Thyroid gland (tissue), 4 donors: ENCODE measurements around the gene RGS11. TPM values are rescaled to one million over a fixed set of nuclear protein-coding genes. Genes with fewer than 3 reads are reported as not detected.
"Not testable (repeated sequence)": the region's sequence is repeated elsewhere in the genome, so short reads cannot be mapped to it uniquely, and the experiment has no call there.

ENCODE experiments used
- DNase-seq, 2 donors: peaks; one replicate each; pipeline ENCODE4 v3.0.0-alpha.2; 2019
- H3K27ac ChIP-seq, 3 donors: fragments of 200-600 bp; sonication (generic); 1 replicate in 2 of 3; 2 replicates in 1 of 3; pipeline ENCODE4 v1.5.1; 2016 to 2019; ENCODE audit warnings: mild to moderate bottlenecking in 1 of 3, moderate library complexity in 1 of 3
- H3K27me3 ChIP-seq: fragments of 200-600 bp; sonication (generic); one replicate; pipeline ENCODE4 v1.5.1; 2019
- H3K36me3 ChIP-seq, 2 donors: fragments of 200-600 bp; sonication (generic); one replicate each; pipeline ENCODE4 v1.5.1; 2016 to 2019
- H3K4me1 ChIP-seq, 2 donors: fragments of 200-600 bp; sonication (generic); one replicate each; pipeline ENCODE4 v1.5.1; 2017 to 2019
- H3K4me3 ChIP-seq, 3 donors: fragments of 200-600 bp; sonication (generic); replicated peaks in 1 of 3; 1 replicate in 2 of 3; 2 replicates in 1 of 3; pipeline ENCODE4 v1.5.1; 2016; ENCODE audit warnings: mild to moderate bottlenecking in 1 of 3
- H3K9me3 ChIP-seq: fragments of 200-600 bp; sonication (generic); one replicate; pipeline ENCODE4 v1.5.1; 2017
- CTCF ChIP-seq, 6 experiments: fragments of 200-600 bp in 3 of 6; fragments of 450-650 bp in 3 of 6; sonication (generic) in 3 of 6; IDR thresholded peaks; one replicate each; pipeline ENCODE4 v1.5.1; 2016 to 2019; ENCODE audit warnings: antibody characterized with exemption in 6 of 6, mild to moderate bottlenecking in 2 of 6, inconsistent platforms in 1 of 6, moderate library complexity in 1 of 6
- POLR2A ChIP-seq, 2 donors: fragments of 450-650 bp; IDR thresholded peaks; one replicate each; pipeline ENCODE4 v1.6.1; 2017; ENCODE audit warnings: antibody characterized with exemption in 2 of 2, mild to moderate bottlenecking in 2 of 2, moderate library complexity in 1 of 2
- WGBS, 2 donors: methylation state at CpG; one replicate each; pipeline ENCODE4 v1.1.5; 2017; 5-methylcytosine and 5-hydroxymethylcytosine counted together
- intact Hi-C: fragments of 100-400 bp; cut with DNase I; formaldehyde crosslinking; loops from one replicate; pipeline ENCODE4 v1.15.1; 2023
- total RNA-seq, 4 donors: library from RNA; depleted of rRNA; stranded (reverse); fragments of >200 nt; gene quantifications; one replicate each; pipeline ENCODE4 v1.2.3, GENCODE V29; 2016

Gene RGS11
- total RNA-seq, 4 donors from 2014 or later: 0.73 to 5.9 (median 3.0) TPM

- TF ChIP-seq POLR2A (IDR thresholded peaks at IDR 0.05) (no peak), CTCF (IDR thresholded peaks at IDR 0.05) (no peak)
- H3K4me3 ChIP-seq: no peak overlapping the region
- peak overlapping the region; percentile 43 to 74 (median 69) for H3K27ac ChIP-seq
- H3K36me3 ChIP-seq: no peaks in the 10 kb centered on the region
- 72 to 73% methylated on average over 3 of the region's 3 CpGs for WGBS, 2 donors
- H3K27me3 ChIP-seq: no peaks in the 10 kb centered on the region
- no peaks in the 10 kb centered on the region for H3K9me3 ChIP-seq
- DNase-seq: no peak
- peaks cover 22 to 30% of the 10 kb centered on the region in 2 donors for H3K4me1 ChIP-seq
- intact Hi-C loops: no loop called here
Measured at GRCh38 chr16:239948-240277, 35.8 kb downstream of the RGS11 start.

DNA sequence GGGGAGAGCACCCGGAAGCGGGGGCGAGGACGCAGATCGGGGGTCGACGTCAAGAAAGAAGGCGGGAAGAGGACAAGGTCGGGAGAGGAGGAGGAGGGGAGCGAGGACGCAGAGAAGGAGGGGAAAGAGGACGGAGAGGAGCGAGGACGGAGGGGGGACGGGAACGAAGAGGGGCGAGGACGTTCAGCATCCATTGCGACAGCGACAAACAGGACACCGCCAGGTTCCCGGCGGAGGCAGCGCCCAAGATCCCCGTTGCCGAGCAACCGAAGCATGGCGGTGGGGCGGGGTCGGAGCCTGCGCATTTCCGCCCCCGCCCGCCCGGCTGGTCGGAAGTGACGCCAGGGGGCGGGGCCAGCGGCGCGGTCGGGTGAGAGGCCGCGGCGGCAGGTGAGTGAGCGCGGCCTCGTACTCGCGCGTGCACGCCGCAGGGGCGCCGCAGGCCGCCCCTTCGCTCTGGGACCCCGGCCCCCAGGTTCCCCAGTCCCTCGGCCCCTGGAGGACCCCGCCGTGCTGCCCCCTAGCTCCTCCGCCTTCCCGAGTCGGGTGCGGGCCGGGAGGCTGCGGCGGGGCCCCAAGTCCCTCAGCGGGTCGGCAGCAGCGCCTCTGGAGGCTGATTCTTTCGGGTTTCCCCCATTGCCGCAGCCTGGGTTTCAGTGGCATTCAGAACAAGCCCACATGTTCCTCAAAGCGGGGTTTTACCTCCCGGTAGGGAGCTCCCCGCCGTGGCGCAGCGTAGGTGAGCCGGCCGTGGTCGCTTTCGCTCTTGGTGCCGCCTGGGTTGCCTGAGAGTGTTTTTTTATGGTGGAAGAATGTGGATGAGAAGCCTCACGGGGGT, 41.1 kb downstream of the RGS11 start, which contains the start of gene FAM234A:
Gene FAM234A, plus strand, starts transcription at position 354 of the 838 bp plus-strand sequence. CDS start 19,593 bp downstream, outside the sequence.
- peaks cover 13% of the 10 kb centered on the region in 2 donors for H3K4me1 ChIP-seq
- no peaks in the 10 kb centered on the region for H3K9me3 ChIP-seq
- intact Hi-C loops: loop anchor here (5.0 kb wide), 1 partner anchor 118 kb away; the partner anchor contains the start of gene AXIN1
- TF ChIP-seq CTCF (IDR thresholded peaks at IDR 0.05) (peak in 4 of 6 experiments; percentile 25 to 45 (median 44)), POLR2A (IDR thresholded peaks at IDR 0.05) (peak; percentile 96 to 99)
- 1% methylated on average over 44 to 50 of the region's 85 CpGs for WGBS, 2 donors
- H3K27me3 ChIP-seq: no peaks in the 10 kb centered on the region
- peak; percentile 93 to 94 for DNase-seq
- peak within 1 kb of the TSS; percentile 55 to 88 (median 79) for H3K4me3 ChIP-seq
- peak within 1 kb of the TSS; percentile 84 to 95 (median 91) for H3K27ac ChIP-seq
- no peaks in the 10 kb centered on the region for H3K36me3 ChIP-seq

GRCh38 chr16:230949-231348, 44.8 kb downstream of the RGS11 start:
- 75 to 84% methylated on average over 22 of the region's 22 CpGs for WGBS, 2 donors
- Histone ChIP-seq H3K27me3 (no peaks in the 10 kb centered on the region), H3K4me3 (no peak overlapping the region), H3K27ac (no peak overlapping the region), H3K4me1 (peaks cover 13 to 15% of the 10 kb centered on the region in 2 donors), H3K9me3 (no peaks in the 10 kb centered on the region), H3K36me3 (peaks cover 15 to 16% of the 10 kb centered on the region in 2 donors)
- intact Hi-C loops: loop anchor here (5.0 kb wide), 1 partner anchor 121 kb away; the partner anchor contains the start of gene AXIN1
- TF ChIP-seq POLR2A (IDR thresholded peaks at IDR 0.05) (no peak), CTCF (IDR thresholded peaks at IDR 0.05) (no peak)
- DNase-seq: no peak

DNA sequence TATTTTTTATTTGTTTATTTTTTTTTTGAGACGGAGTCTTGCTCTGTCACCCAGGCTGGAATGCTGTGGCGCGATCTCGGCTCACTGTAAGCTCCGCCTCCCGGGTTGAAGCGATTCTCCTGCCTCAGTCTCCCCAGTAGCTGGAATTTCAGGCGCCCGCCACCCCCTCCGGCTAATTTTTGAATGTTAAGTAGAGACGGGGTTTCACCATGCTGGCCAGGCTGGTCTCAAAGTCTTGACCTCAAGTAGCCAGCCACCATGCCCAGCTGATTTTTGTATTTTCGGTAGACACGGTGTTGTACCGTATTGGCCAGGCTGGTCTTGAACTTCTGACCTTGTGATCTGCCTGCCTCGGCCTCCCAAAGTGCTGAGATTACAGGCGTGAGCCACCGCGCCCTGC, 45.4 kb downstream of the RGS11 start:
- peaks cover 15 to 22% of the 10 kb centered on the region in 2 donors for H3K36me3 ChIP-seq
- intact Hi-C loops: loop anchor here (5.0 kb wide), 1 partner anchor 122 kb away; the partner anchor contains the start of gene AXIN1
- 92 to 96% methylated on average over 18 of the region's 18 CpGs for WGBS, 2 donors
- not testable (repeated sequence) for H3K27ac ChIP-seq, H3K27me3 ChIP-seq, DNase-seq, H3K9me3 ChIP-seq, H3K4me3 ChIP-seq
- H3K4me1 ChIP-seq: peaks cover 8 to 10% of the 10 kb centered on the region in 2 donors

DNA sequence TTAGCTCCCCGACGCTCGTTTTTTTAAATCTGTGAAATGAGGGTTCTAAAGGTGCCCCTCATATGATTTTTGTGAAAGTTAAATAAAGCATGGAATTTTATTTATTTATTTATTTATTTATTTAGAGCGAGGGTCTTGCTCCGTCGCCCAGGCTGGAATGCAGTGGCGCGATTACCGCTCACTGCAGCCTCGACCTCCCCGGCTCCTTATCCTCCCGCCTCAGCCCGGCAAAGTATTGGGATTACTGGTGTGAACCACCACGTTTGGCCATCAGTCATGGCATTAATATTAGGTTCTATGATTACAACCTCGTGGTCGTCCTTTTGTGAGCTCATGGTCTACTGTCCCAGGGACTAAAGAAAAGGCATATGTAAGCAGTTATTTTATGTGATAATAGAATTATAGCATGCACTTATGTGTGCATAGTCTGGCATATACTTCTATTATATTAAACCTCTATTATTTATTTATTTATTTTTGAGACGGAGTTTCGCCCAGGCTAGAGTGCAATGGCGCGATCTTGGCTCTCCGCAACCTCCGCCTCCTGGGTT, 45.9 kb downstream of the RGS11 start:
- TF ChIP-seq CTCF (IDR thresholded peaks at IDR 0.05): no peak
- TF ChIP-seq POLR2A (IDR thresholded peaks at IDR 0.05): no peak
- Histone ChIP-seq H3K4me3 (peak overlapping the region in 2 of 3 donors; percentile 66 to 71), H3K36me3 (peaks cover 15 to 27% of the 10 kb centered on the region in 2 donors), H3K27ac (peak overlapping the region; percentile 86 to 97 (median 92)), H3K27me3 (no peaks in the 10 kb centered on the region), H3K9me3 (no peaks in the 10 kb centered on the region), H3K4me1 (peaks cover 8 to 10% of the 10 kb centered on the region in 2 donors)
- intact Hi-C loops: loop anchor here (5.0 kb wide), 1 partner anchor 122 kb away; the partner anchor contains the start of gene AXIN1
- 74 to 83% methylated on average over 22 of the region's 22 CpGs for WGBS, 2 donors
- DNase-seq: no peak
